ENCODE data around the gene RPS28.

Gene RPS28

GRCh38 chr19:8306235-8307054 is 14.9 kb upstream of the RPS28 start:
- H3K4me3 ChIP-seq (ENCODE audit: low read depth, low read length): peak overlapping the region; percentile 98
- TF ChIP-seq CTCF (IDR thresholded peaks at IDR 0.05; ENCODE audit: control insufficient read depth, extremely low read depth, insufficient read depth): no peak
- DNase-seq (ENCODE audit: low read depth): no peak

- TF ChIP-seq CTCF (IDR thresholded peaks at IDR 0.05; ENCODE audit: control insufficient read depth, extremely low read depth, insufficient read depth): no peak
- H3K4me3 ChIP-seq (ENCODE audit: low read depth, low read length): peak overlapping the region; percentile 98
- DNase-seq (ENCODE audit: low read depth): no peak
Observed at GRCh38 chr19:8307400-8307964, 13.8 kb upstream of the RPS28 start.

GRCh38 chr19:8307965-8308866 is 13.1 kb upstream of the RPS28 start, which contains the start of gene CD320:
CD320 (minus strand) TSS chr19:8308358; CDS start chr19:8308290, 68 bp downstream.
- peak; percentile 88 for DNase-seq (ENCODE audit: low read depth)
- TF ChIP-seq CTCF (IDR thresholded peaks at IDR 0.05; ENCODE audit: control insufficient read depth, extremely low read depth, insufficient read depth): no peak
- peak within 1 kb of the TSS; percentile 98 for H3K4me3 ChIP-seq (ENCODE audit: low read depth, low read length)

- H3K4me3 ChIP-seq (ENCODE audit: low read depth, low read length): peak overlapping the region; percentile 98
- no peak for TF ChIP-seq CTCF (IDR thresholded peaks at IDR 0.05; ENCODE audit: control insufficient read depth, extremely low read depth, insufficient read depth)
- no peak for DNase-seq (ENCODE audit: low read depth)
Observed at GRCh38 chr19:8308891-8309291, 12.4 kb upstream of the RPS28 start.

GRCh38 chr19:8310342-8311055 is 10.8 kb upstream of the RPS28 start:
- no peak for TF ChIP-seq CTCF (IDR thresholded peaks at IDR 0.05; ENCODE audit: control insufficient read depth, extremely low read depth, insufficient read depth)
- no peak for DNase-seq (ENCODE audit: low read depth)
- no peak overlapping the region for H3K4me3 ChIP-seq (ENCODE audit: low read depth, low read length)
